ENCODE data around the gene SENP5.

DNA sequence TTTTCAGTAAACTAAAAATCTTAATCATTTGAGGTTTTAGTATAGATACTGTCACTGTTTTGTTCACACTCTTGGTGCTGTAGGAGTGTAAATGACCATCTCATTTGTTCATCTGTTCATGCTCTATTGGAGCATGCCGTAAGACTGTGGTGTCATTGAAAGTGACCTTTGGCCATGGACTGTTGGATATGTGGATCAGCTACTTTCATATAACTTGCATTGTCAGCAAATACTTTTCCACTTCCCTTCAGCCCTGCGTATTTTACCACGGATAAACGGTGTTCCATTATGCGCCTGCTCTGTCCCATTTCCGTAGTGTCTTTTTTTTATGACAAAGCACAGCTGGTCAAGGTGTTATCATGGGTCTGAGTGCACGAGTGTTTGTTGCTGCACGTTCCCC lies 32.6 kb upstream of the SENP5 start:
- TF ChIP-seq CTCF (IDR thresholded peaks at IDR 0.05) (no peak), POLR2A (IDR thresholded peaks at IDR 0.05) (no peak), POLR2AphosphoS5 (IDR thresholded peaks at IDR 0.05) (no peak)

All from prostate gland (tissue), 2 donors.